IPS DF 4.7 (cell line): ENCODE measurements around the gene OSBPL10.
"Not testable (repeated sequence)": the region's sequence is repeated elsewhere in the genome, so short reads cannot be mapped to it uniquely, and the experiment has no call there.

Source experiments
- DNase-seq: peaks from one replicate; pipeline ENCODE4 v3.0.0-alpha.2; 2013; ENCODE audit warnings: low spot score; ENCODE audit errors: extremely low read depth

OSBPL10 gene

GRCh38 chr3:31981206-31982181, at the start of gene OSBPL10, which contains the start of gene ZNF860:
OSBPL10 (minus strand) TSS chr3:31981262; CDS start chr3:31981179, 83 bp downstream.
ZNF860 (plus strand) TSS chr3:31981750; CDS start chr3:31989080, 7,330 bp downstream.
- no peak for DNase-seq

- no peak for DNase-seq
Observed at GRCh38 chr3:32026593-32026992, 45.5 kb upstream of the OSBPL10 start.

- DNase-seq, result no peak
Observed at GRCh38 chr3:32022947-32023346, 41.9 kb upstream of the OSBPL10 start.

GRCh38 chr3:32021748-32022147, 40.7 kb upstream of the OSBPL10 start:
- DNase-seq, result no peak

- DNase-seq, result no peak
Observed at GRCh38 chr3:32021155-32021554, 40.1 kb upstream of the OSBPL10 start.

- DNase-seq, result no peak
Observed at GRCh38 chr3:32018757-32019564, 37.9 kb upstream of the OSBPL10 start.

GRCh38 chr3:32017286-32017685, 36.2 kb upstream of the OSBPL10 start:
- no peak for DNase-seq

GRCh38 chr3:32015638-32016037, 34.6 kb upstream of the OSBPL10 start:
- not testable (repeated sequence) for DNase-seq

- not testable (repeated sequence) for DNase-seq
Observed at GRCh38 chr3:32010699-32011098, 29.6 kb upstream of the OSBPL10 start.

- DNase-seq, result no peak
Observed at GRCh38 chr3:32009957-32010356, 28.9 kb upstream of the OSBPL10 start.

GRCh38 chr3:32009101-32009500, 28.0 kb upstream of the OSBPL10 start:
- no peak for DNase-seq

- DNase-seq, result no peak
Observed at GRCh38 chr3:32004113-32004765, 23.2 kb upstream of the OSBPL10 start.

GRCh38 chr3:32003380-32003779, 22.3 kb upstream of the OSBPL10 start:
- no peak for DNase-seq

- DNase-seq, result no peak
Observed at GRCh38 chr3:32002561-32003368, 21.7 kb upstream of the OSBPL10 start.

- DNase-seq, result no peak
Observed at GRCh38 chr3:32000877-32001276, 19.8 kb upstream of the OSBPL10 start.

- DNase-seq, result no peak
Observed at GRCh38 chr3:31999907-32000439, 18.9 kb upstream of the OSBPL10 start.

GRCh38 chr3:31997500-31997899, 16.4 kb upstream of the OSBPL10 start:
- DNase-seq, result no peak

- DNase-seq, result no peak
Observed at GRCh38 chr3:31996195-31996594, 15.1 kb upstream of the OSBPL10 start.

GRCh38 chr3:31995026-31995425, 14.0 kb upstream of the OSBPL10 start:
- DNase-seq, result not testable (repeated sequence)

GRCh38 chr3:31993843-31994242, 12.8 kb upstream of the OSBPL10 start:
- no peak for DNase-seq
